ENCODE data around the gene TSPAN2.

GRCh38 chr1:115077286-115077983, 11.9 kb downstream of the TSPAN2 start:
- TF ChIP-seq EP300 (IDR thresholded peaks at IDR 0.05; ENCODE audit: low read length) (no peak), NCOA1 (IDR thresholded peaks at IDR 0.05; ENCODE audit: low read depth) (no peak), NR2C1 (IDR thresholded peaks at IDR 0.05) (no peak), NR2C1 (tag; IDR thresholded peaks at IDR 0.05) (no peak), MTA1 (IDR thresholded peaks at IDR 0.05; ENCODE audit: borderline replicate concordance) (no peak), FOXO4 (CRISPR knock-in tag; IDR thresholded peaks at IDR 0.05) (no peak), ZBTB49 (CRISPR knock-in tag; IDR thresholded peaks at IDR 0.05; ENCODE audit: borderline replicate concordance) (no peak), RAD21 (CRISPR knock-in tag; conservative IDR thresholded peaks at IDR 0.05 in 1 of 2, IDR thresholded peaks at IDR 0.05 in 1 of 2) (no peak), ATF7 (IDR thresholded peaks at IDR 0.05) (no peak), ZNF584 (CRISPR knock-in tag; IDR thresholded peaks at IDR 0.05; ENCODE audit: low read depth) (no peak), EGR1 (conservative IDR thresholded peaks at IDR 0.05) (no peak), NFRKB (IDR thresholded peaks at IDR 0.05; ENCODE audit: low read depth) (no peak), MAX (CRISPR knock-in tag; IDR thresholded peaks at IDR 0.05) (no peak)

Data from K562 (cell line).